K562 (cell line): ENCODE data around the gene MRNIP.

Experiments used
- CEBPB ChIP-seq: fragments of 450-650 bp; IDR thresholded peaks from 2 replicates; pipeline ENCODE4 v1.6.1; 2016; ENCODE audit warnings: missing genetic modification characterization, missing compliant biosample characterization
- FOXM1 ChIP-seq, 2 experiments: fragments of 450-650 bp in 1 of 2; sonication (generic) in 1 of 2; formaldehyde crosslinking in 1 of 2; IDR thresholded peaks; 2 replicates each; pipeline versions ENCODE4 v1.6.1 to v1.9.0; 2017 to 2022; ENCODE audit warnings: low read depth in 2 of 2, mild to moderate bottlenecking in 2 of 2, missing genetic modification reagents in 1 of 2, moderate library complexity in 1 of 2
- GTF2F1 ChIP-seq: IDR thresholded peaks from 2 replicates; pipeline ENCODE4 v1.6.1; 2011; ENCODE audit warnings: low read depth, low read length, improper control_type of control experiment
- HNRNPUL1 ChIP-seq: fragments of 200-400 bp; formaldehyde crosslinking; IDR thresholded peaks from 2 replicates; pipeline ENCODE4 v1.6.1; 2017; ENCODE audit warnings: low read length
- L3MBTL2 ChIP-seq: fragments of 450-650 bp; IDR thresholded peaks from 2 replicates; pipeline ENCODE4 v1.6.1; 2016; ENCODE audit warnings: mild to moderate bottlenecking, moderate library complexity
- MAFK ChIP-seq: IDR thresholded peaks from 2 replicates; pipeline ENCODE4 v1.6.1; 2011; ENCODE audit warnings: low read length, improper control_type of control experiment
- NR1H2 ChIP-seq: sonication (generic); formaldehyde crosslinking; IDR thresholded peaks from 2 replicates; pipeline ENCODE4 v1.4.0; 2020; ENCODE audit warnings: mild to moderate bottlenecking, missing genetic modification reagents
- NRF1 ChIP-seq, 2 experiments: fragments of 450-650 bp; IDR thresholded peaks in 1 of 2; conservative IDR thresholded peaks in 1 of 2; 2 replicates each; pipeline ENCODE4 v1.6.1; 2014; ENCODE audit warnings: mild to moderate bottlenecking in 2 of 2
- RBM15 ChIP-seq: fragments of 200-400 bp; formaldehyde crosslinking; IDR thresholded peaks from 2 replicates; pipeline ENCODE4 v1.6.1; 2018; ENCODE audit warnings: mild to moderate bottlenecking, low read length, moderate library complexity; ENCODE audit not compliant: insufficient read depth
- ZC3H4 ChIP-seq: sonication (generic); formaldehyde crosslinking; IDR thresholded peaks from 2 replicates; pipeline ENCODE4 v1.9.0; 2021; ENCODE audit warnings: missing genetic modification reagents, borderline replicate concordance
- TF ChIP-seq, protein P1 (sequence below), 3 experiments: IDR thresholded peaks in 2 of 3; conservative IDR thresholded peaks in 1 of 3; 2 replicates each; pipeline ENCODE4 v1.5.1; 2011 to 2012; ENCODE audit warnings: low read length in 3 of 3, mild to moderate bottlenecking in 3 of 3, control low read depth in 2 of 3, improper control_type of control experiment in 1 of 3, inconsistent platforms in 1 of 3, low read depth in 1 of 3, mixed read lengths in 1 of 3, moderate library complexity in 1 of 3; ENCODE audit not compliant: insufficient read depth in 2 of 3
- TF ChIP-seq, protein P2 (sequence below): fragments of 250-450 bp; sonication (Bioruptor Pico); IDR thresholded peaks from 2 replicates; pipeline ENCODE4 v1.4.0; 2020; ENCODE audit warnings: mild to moderate bottlenecking
- TF ChIP-seq, protein P3 (sequence below): fragments of 250-450 bp; sonication (Bioruptor Pico); IDR thresholded peaks from 2 replicates; pipeline ENCODE4 v1.5.0; 2021; ENCODE audit warnings: mild to moderate bottlenecking, borderline replicate concordance
- TF ChIP-seq, protein P4 (sequence below): fragments of 250-450 bp; sonication (Bioruptor Pico); IDR thresholded peaks from 2 replicates; pipeline ENCODE4 v1.8.0; 2022; ENCODE audit warnings: moderate library complexity, mild to moderate bottlenecking, inconsistent platforms

DNA sequence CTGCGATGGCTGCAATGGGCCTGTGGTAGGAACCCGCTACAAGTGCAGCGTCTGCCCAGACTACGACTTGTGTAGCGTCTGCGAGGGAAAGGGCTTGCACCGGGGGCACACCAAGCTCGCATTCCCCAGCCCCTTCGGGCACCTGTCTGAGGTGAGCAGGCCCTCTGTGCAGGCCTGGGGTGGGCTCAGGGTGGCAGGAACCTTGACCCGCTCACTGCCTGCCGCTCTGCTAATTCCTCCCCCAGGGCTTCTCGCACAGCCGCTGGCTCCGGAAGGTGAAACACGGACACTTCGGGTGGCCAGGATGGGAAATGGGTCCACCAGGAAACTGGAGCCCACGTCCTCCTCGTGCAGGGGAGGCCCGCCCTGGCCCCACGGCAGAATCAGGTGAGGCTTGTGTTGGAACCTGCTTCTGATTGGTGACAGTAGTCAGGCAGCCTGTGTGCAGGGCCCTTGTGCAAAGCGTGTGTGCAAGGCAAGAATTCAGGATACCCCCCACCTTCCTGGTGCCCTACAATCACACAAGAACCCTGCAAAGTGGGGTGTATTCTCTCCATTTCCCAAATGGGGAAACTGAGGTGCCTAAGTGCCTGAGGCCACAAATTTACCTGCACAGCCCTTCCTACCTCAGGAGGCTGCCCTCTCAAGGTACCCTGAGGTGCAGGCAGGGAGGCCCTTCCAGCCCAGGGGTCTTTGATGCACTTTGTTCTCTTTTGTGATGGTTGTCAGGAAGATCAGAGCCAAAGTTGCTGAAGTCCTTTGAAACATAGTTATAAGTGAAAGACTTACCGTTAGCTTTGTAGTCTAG is 34.5 kb downstream of the MRNIP start:
- TF ChIP-seq, protein P1, sequence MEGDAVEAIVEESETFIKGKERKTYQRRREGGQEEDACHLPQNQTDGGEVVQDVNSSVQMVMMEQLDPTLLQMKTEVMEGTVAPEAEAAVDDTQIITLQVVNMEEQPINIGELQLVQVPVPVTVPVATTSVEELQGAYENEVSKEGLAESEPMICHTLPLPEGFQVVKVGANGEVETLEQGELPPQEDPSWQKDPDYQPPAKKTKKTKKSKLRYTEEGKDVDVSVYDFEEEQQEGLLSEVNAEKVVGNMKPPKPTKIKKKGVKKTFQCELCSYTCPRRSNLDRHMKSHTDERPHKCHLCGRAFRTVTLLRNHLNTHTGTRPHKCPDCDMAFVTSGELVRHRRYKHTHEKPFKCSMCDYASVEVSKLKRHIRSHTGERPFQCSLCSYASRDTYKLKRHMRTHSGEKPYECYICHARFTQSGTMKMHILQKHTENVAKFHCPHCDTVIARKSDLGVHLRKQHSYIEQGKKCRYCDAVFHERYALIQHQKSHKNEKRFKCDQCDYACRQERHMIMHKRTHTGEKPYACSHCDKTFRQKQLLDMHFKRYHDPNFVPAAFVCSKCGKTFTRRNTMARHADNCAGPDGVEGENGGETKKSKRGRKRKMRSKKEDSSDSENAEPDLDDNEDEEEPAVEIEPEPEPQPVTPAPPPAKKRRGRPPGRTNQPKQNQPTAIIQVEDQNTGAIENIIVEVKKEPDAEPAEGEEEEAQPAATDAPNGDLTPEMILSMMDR (IDR thresholded peaks at IDR 0.05 in 2 of 3, conservative IDR thresholded peaks at IDR 0.05 in 1 of 3; ENCODE audit: insufficient read depth in 2 of 3, low read depth in 1 of 3, low read length in 3 of 3), result no peak
- TF ChIP-seq FOXM1 (IDR thresholded peaks at IDR 0.05; ENCODE audit: low read depth) (no peak), FOXM1 (CRISPR knock-in tag; IDR thresholded peaks at IDR 0.05; ENCODE audit: low read depth) (no peak), NR1H2 (CRISPR knock-in tag) (no peak), MAFK (no peak), NRF1 (conservative IDR thresholded peaks at IDR 0.05 in 1 of 2, IDR thresholded peaks at IDR 0.05 in 1 of 2) (no peak), L3MBTL2 (no peak), RBM15 (no peak), HNRNPUL1 (no peak), ZC3H4 (CRISPR knock-in tag) (no peak), CEBPB (tag) (no peak), GTF2F1 (no peak)
- TF ChIP-seq, protein P2, sequence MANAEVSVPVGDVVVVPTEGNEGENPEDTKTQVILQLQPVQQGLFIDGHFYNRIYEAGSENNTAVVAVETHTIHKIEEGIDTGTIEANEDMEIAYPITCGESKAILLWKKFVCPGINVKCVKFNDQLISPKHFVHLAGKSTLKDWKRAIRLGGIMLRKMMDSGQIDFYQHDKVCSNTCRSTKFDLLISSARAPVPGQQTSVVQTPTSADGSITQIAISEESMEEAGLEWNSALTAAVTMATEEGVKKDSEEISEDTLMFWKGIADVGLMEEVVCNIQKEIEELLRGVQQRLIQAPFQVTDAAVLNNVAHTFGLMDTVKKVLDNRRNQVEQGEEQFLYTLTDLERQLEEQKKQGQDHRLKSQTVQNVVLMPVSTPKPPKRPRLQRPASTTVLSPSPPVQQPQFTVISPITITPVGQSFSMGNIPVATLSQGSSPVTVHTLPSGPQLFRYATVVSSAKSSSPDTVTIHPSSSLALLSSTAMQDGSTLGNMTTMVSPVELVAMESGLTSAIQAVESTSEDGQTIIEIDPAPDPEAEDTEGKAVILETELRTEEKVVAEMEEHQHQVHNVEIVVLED (CRISPR knock-in tag), result no peak
- TF ChIP-seq, protein P3, sequence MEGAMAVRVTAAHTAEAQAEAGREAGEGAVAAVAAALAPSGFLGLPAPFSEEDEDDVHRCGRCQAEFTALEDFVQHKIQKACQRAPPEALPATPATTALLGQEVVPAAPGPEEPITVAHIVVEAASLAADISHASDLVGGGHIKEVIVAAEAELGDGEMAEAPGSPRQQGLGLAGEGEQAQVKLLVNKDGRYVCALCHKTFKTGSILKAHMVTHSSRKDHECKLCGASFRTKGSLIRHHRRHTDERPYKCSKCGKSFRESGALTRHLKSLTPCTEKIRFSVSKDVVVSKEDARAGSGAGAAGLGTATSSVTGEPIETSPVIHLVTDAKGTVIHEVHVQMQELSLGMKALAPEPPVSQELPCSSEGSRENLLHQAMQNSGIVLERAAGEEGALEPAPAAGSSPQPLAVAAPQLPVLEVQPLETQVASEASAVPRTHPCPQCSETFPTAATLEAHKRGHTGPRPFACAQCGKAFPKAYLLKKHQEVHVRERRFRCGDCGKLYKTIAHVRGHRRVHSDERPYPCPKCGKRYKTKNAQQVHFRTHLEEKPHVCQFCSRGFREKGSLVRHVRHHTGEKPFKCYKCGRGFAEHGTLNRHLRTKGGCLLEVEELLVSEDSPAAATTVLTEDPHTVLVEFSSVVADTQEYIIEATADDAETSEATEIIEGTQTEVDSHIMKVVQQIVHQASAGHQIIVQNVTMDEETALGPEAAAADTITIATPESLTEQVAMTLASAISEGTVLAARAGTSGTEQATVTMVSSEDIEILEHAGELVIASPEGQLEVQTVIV, result no peak
- TF ChIP-seq, protein P4, sequence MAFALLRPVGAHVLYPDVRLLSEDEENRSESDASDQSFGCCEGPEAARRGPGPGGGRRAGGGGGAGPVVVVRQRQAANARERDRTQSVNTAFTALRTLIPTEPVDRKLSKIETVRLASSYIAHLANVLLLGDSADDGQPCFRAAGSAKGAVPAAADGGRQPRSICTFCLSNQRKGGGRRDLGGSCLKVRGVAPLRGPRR (CRISPR knock-in tag), result no peak
